ENCODE measurements around the gene GDNF.
"Not testable (repeated sequence)": the region's sequence is repeated elsewhere in the genome, so short reads cannot be mapped to it uniquely, and the experiment has no call there.

GDNF gene

GRCh38 chr5:37815913-37816312 is 23.9 kb downstream of the GDNF start:
- DNase-seq = no peak

DNA sequence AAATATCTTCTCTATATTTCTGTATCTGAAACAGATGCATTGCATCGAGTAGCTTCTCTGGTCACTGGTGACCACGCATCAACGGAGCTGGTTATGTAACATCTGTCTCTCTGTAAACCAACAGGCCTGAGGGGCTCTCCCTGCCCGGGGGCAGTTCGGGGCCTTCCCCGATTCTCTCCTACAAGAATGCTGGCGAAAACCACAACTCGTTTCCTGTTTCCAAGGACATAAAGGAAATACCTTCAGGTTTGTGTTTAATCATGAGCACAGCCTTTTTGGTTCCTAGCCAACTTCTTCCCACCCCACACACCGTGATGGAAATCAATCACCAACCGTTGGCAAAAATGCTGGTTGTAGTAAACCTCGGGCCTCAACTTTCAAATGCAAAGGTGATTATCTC is 25.1 kb downstream of the GDNF start:
- no peak for DNase-seq

GRCh38 chr5:37812365-37812764 is 27.5 kb downstream of the GDNF start:
- no peak for DNase-seq

GRCh38 chr5:37811866-37812265 is 28.0 kb downstream of the GDNF start:
- DNase-seq = no peak

DNA sequence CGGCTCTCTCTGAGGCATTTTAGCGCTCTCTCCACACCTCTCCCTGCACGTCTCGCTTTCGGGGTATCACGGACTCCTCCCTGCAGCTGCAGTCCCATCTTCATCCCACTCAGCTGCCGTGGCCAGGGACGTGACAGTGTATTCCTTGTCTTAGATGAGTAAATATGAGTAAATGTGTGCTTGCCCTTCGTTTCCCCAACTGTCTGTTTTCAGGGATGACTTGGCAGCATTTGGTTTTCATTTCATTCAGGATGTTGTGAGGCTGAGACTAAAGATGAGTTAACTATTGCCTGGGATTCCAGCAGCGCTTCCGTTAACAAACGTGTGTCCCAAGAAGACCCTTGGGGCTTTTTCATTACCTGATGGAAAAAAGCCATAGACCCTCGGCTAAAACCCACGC is 29.5 kb downstream of the GDNF start:
- no peak for DNase-seq

DNA sequence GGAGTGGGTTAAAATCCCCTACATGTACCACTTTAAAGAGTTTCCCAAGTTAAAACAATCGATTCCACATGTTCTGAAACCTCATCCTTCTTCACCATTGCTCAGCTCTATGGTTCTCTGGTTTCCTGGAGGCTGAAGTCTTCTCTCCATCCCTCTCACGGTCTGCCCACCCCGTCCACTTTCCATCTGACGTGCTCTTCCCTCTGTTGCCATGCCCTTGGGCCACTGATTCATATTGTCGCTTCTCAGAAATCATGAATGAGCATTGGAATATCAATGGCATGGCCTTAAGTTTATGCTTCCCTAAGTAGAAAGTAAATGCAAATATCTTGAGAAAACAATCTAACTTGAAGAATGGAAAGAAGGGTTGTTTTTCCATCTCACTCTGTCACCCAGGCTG is 30.9 kb downstream of the GDNF start:
- DNase-seq = no peak

DNA sequence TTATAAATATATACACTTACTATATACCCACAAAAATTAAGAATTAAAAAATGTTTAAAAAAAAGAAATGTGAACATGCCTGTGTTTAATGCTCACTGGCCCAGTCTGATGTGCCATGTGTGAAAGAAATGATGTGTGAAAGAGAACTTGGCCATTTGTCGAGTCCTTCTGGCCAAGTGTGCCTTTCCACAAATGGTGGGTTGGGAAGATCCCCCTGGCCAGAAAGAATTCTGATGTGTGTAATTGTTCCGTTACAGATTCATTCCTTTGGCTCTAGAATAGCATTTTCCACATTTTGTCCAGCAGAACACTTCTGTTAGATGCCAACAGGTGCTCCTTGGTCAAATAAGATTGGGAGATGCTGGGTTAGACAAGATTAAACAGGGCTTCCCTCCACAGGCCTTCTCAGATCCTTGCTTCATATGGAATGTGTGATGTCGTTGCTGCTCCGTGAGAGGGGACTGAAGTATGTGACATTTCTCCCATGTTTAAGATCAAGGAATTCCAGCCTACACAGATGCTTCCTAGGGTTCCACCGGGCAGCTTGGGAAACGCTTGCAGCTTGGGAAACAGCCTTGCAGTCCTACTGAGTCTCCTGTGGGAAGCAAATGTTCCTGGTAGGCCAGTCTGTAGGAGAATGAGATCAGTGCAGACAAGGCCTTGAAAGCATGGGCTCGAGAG is 32.1 kb downstream of the GDNF start:
- DNase-seq = no peak

DNA sequence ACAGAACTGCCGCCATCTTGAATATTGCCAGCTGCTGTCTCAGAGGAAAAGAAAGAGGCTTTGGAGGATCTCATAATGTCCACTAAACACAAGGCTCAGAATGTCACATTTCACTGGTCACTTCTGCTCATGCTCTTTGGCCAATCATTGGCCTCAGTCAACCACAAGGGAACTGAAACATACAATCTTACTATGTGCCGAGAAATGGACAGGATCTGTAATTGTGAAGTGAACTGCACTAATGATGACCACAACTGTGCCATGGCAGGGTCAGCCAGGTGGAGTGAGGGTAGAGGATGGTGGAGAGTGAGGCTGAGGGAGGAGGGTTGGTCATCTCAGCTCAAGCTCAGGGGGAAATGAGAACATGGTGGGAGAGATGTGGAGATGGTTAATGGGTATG is 32.8 kb downstream of the GDNF start:
- DNase-seq = no peak

GRCh38 chr5:37806476-37806875 is 33.4 kb downstream of the GDNF start:
- DNase-seq = no peak

DNA sequence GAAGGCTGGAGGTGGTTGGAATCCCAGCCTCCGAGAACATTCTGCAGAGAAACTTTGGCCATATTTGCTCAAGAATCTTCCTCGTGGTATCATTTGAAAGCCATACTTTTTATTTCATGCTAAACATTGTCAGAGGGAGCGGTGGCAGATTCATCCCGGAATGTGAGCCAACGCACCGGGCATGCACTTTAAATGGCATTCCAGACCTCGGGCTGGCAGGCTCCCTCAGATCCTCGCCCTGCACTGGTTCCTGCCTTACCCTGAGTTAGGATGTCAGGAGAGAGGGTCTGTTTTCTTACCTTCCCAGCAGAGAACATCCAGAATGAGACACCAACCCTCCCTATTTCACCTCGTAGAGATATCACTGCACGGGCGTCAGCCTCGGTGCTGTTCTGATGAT is 33.8 kb downstream of the GDNF start:
- DNase-seq = no peak

- no peak for DNase-seq
Observed at GRCh38 chr5:37804401-37804800, 35.4 kb downstream of the GDNF start.

DNA sequence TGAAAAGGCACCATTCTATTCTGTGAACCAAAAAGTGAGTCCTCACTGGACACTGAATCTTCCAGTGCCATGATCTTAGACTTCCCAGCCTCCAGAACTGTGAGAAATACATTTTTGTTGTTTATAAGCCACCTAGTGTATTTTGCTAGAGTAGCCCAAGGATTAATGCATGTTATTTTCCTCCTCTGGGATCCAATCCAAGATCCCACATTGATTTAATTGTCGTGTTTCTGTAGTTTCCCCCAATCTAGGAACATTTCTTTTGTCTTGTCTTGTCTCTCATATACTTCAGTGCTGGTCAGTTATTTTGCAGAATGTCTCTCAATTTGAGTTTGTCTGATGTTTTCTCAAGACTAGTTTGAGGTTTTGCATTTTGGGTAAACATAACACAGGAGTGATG is 36.4 kb downstream of the GDNF start:
- DNase-seq = no peak

GRCh38 chr5:37801521-37801920 is 38.3 kb downstream of the GDNF start:
- DNase-seq = no peak

DNA sequence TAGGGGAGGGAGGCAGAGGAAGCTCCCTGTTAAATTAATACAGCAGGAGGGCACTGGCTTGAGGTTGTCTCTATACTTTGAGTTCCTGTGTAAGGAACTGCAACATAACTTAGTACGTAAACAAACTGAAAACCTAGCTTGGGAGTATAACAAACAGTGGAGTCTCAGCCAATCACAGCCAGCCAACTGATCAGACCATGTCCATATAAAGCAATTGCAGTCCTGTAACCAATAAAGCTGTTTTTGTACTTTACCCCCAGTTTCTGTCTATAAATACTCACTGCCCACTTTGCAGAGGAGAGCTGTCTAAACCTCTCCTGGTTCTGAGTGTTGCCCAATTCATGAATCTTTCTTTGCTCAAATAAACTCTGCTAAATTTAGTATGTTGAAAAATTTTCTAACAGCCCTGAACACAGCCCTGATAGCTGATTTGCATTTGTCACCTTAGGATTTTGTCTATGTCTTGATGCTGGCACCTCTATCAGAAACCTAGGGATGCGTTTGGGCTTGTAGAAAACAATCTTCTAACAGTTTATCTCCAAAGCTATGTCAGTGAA is 39.9 kb downstream of the GDNF start:
- DNase-seq = no peak

DNA sequence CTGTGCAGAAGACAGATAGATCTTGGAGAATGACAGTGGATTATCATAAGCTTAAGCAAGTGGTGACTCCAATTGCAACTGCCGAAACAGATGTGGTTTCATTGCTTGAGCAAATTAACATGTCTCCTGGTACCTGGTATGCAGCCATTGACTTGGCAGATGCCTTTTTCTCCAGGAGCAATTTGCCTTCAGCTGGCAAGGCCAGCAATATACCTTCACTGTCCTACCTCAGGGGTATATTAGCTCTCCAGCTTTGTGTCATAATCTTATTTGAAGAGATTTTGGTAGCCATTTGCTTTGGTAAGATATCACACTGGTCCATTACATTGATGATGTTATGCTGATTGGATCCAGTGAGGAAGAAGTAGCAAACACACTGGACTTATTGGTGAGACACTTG is 43.4 kb downstream of the GDNF start:
- DNase-seq = not testable (repeated sequence)

DNA sequence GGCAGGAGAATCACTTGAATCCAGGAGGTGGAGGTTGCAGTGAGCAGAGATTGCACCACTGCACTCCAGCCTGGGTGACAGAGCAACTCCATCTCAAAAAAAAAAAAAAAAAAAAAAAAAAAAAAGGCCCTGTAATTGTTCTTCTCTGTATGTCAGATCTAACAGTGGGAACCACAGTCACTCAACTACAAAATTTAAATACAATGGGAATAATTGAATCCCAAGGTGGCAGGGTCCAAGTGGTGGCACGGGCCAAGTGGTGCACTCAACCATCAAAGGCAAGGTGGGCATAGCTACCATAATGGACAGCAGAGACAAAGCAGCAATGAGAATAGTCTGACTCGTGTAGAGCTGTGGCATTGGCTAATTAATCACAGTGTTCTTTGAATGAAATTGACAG is 44.5 kb downstream of the GDNF start:
- DNase-seq = not testable (repeated sequence)

- no peak for DNase-seq
Observed at GRCh38 chr5:37792975-37793631, 46.7 kb downstream of the GDNF start.

GRCh38 chr5:37791321-37791720 is 48.5 kb downstream of the GDNF start:
- no peak for DNase-seq

GRCh38 chr5:37789991-37790390 is 49.9 kb downstream of the GDNF start:
- DNase-seq = no peak

DNA sequence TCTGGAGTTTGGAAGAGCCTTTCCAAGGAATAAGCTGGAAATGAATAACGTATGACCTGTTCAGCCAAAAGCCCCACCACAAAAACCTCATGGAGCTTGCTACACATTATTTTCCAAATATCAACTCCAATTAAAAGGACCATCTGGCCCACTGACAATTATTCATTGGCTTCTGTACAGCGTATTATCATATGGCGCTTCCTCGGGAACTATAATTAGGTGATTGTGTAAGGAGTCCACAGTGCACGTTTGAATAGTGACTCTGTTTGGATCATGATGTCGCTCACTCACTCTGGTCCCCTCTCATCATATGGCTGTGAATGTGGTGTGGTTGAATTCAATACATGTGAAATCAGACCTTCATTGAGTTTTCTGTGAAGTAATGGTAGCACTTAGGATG is 52.1 kb downstream of the GDNF start:
- DNase-seq = no peak

- DNase-seq = no peak
Observed at GRCh38 chr5:37786862-37787519, 52.9 kb downstream of the GDNF start.

DNA sequence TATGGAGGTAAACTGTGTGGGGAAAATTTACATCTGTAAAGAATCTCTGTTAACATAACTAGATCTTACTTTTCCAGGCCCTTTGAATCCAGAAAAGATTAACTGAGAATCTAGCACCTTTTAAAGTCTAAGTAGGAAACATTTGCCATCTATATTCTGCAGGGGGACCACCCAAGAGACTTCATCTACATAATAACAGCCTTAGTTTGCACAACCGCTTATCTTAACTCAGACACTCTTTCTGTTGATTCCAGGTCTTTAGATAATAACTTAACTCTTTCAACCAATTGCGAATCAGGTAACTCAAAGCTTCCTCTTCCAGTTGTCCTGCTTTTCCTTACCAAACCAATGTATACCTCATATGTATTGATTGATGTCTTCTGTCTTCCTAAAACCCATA is 53.4 kb downstream of the GDNF start:
- DNase-seq = no peak

DNA sequence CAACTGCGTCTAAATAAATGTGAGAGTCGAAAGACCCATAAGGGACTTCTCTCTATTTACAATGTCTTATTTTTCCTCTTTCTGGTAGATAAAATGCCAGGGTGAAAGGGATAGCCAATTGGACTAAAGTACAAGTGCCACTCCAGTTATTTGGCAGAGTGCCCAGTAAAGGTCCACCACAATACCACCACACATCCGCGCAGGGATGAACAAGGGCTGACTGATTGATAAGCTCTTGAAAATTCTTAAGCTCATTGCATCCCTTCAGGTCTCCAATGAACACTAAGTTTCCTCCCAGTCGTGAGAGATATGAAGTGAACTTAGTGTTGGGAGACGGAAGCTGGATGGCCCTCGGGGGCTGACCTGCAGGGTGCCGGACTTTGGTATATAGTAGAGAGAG is 58.4 kb downstream of the GDNF start:
- DNase-seq = not testable (repeated sequence)
